HG02678 (cell line): ENCODE results near the gene SHB.
"Not testable (repeated sequence)": the region's sequence is repeated elsewhere in the genome, so short reads cannot be mapped to it uniquely, and the experiment has no call there.

ENCODE experiments used
- ATAC-seq: cut with Tn5 transposase; IDR thresholded peaks from one replicate; pipeline ENCODE4 v1.9.1; 2021; ENCODE audit warnings: mild to moderate bottlenecking, moderate library complexity; ENCODE audit not compliant: unreplicated experiment

The SHB gene

GRCh38 chr9:37908283-37908682 is 160.7 kb downstream of the SHB start:
- ATAC-seq = no peak

- ATAC-seq = no peak
These were observed 162.5 kb downstream of the SHB start for GRCh38 chr9:37906312-37907239.

DNA sequence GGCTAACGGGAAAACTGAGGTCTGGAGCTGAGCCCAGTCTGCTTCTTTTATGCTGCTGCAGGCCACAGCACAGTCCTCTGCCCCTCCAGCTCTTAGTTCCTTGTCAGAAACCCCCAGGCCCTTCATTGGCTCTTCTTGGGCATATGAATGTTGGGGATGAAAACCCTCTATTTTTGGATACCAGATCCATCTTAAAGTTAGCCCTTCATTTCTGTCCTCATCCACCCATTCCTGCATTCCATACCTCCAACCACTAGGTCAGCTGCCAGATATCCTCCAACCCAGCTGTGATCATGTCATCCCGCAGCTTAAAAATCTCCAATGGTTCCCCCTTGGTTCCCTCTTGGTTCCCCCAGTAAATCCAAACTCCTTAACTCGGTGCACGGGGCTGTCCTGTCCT is 163.3 kb downstream of the SHB start:
- ATAC-seq = no peak

DNA sequence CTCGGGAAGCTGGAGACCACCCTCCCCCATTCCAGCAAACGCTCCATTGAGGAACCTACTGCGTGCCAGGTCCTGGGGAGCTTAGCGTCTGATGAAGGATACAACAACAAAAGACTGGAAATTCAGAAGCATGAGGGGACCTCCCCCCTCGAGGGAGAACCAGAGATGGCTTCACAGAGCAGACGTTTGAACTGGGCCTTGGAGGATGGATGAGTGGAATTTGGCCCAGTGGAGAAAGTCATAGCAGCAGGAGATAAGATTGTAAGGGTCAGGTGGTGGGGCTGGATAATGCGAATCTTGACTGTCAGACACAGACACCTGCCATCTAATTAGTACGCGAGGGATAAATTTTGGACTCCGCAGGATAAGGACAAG is 163.9 kb downstream of the SHB start:
- ATAC-seq = no peak

GRCh38 chr9:37904445-37905130 is 164.4 kb downstream of the SHB start:
- no peak for ATAC-seq

GRCh38 chr9:37903647-37904444 is 165.2 kb downstream of the SHB start, which contains the start of gene SLC25A51:
SLC25A51 (minus strand) TSS chr9:37904127; CDS start chr9:37888550, 15,577 bp downstream.
- peak; percentile 84 for ATAC-seq

- ATAC-seq = peak; percentile 15
These were observed 166.0 kb downstream of the SHB start for GRCh38 chr9:37902796-37903646.

DNA sequence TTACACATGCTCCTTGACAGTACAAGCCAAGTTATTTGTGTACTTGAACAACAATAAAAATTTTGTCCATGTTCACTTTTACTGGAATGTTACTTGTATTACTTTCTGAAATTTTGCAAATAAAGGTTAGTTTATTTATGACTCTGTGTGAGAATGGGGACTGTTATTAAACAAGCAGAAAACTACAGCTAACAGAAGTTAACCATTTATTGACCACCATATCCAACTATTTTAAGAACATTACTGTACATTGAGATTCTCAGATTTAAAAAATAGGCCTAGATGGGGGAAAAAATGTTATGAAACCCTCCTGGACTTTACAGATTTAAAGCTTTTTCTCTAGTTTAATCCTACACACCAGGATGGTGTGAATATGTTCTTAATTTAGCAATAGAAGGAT is 166.9 kb downstream of the SHB start:
- ATAC-seq = no peak

- ATAC-seq = no peak
These were observed 170.0 kb downstream of the SHB start for GRCh38 chr9:37899041-37899440.

GRCh38 chr9:37897665-37898064 is 171.4 kb downstream of the SHB start:
- ATAC-seq = no peak

DNA sequence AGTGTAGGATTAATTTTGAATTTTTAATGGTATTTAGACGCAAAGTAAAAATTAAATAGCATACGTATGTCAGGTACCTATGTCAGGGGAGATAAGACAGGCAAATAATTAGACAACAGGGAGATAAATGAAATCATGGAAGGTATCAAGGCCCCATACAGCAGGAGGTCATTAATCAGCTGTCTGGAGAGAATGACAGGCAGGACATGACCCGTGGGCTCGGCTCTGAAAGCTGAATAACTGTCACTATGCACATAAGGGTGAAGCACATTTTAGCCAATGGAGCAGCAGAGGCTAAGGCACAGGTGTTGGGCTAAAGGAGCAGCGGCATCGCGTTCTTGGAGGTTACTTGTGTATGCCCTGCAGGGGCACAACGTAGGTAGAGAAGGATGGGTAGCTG is 177.0 kb downstream of the SHB start:
- ATAC-seq = no peak

- not testable (repeated sequence) for ATAC-seq
These were observed 178.0 kb downstream of the SHB start for GRCh38 chr9:37891042-37891441.

- ATAC-seq = no peak
These were observed 179.5 kb downstream of the SHB start for GRCh38 chr9:37889536-37889935.

DNA sequence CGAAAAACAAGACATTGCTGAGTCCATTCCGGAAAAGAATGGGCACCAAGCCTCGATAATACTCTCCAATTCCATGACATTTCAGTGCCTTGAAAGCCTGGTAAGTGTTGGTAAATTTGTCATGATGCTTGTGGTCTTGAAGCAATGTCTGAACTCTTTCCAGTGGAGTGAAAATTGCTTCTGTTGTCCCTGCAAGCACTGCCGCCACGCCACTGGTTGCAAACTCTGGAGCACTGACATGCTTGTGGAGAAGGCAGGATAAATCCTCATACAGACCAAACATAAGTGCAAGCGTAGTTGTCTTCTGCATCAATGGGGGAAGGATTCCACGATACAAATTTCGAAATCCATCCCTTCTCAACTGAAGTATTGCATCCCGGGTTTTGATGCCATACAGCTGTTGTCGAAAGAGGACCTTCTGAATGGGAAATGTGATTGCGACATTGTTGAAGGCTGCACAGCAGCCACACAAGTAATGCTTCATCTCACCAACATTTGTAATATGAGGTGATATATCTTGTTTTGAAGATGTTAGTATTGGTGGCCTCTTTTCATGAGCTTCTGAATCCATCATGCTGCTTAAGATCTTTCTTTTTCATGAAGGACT is 180.9 kb downstream of the SHB start:
- ATAC-seq = not testable (repeated sequence)

DNA sequence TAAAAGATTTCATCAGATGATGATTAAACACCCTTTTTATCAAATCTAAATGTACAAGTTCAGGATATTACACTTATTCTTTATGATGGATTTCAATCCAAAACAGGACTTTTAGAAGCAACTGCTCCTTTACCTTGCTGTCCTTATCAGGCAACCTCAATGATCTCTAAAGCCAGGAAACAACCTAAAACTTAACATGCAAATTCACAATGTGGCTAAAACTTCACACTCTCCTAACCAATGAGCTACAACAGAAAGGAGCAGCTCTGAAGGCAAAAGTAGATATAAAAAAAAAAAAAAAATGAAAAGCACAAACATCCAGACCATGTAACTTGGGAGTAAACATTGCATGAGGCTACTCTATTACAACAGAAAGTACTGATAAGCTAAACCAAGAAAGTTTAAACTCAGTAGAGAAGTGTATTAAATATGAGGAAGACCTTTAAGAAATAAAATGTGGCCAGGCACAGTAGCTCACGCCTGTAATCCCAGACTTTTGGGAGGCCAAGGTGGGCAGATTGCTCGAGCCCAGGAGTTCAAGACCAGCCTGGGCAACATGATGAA is 188.0 kb downstream of the SHB start:
- ATAC-seq = no peak

DNA sequence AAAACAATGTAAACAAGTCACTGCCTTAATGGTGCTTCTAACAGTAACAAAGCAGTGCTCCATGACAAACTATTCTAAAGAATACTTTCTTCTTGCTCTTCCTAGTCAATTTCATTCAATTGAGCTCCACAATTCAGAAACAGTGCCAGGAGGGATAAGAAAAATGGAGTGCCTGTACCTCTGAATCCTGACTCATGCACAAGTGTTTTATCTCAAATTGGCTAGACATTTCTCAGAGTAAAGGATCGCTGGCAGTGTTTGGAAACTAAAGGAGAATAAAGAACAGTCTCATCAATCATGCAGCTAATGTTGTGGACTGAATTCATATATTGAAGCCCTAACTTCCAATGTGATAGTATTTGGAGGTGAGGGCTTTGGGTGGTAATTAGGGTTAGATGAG is 192.7 kb downstream of the SHB start:
- ATAC-seq = no peak

DNA sequence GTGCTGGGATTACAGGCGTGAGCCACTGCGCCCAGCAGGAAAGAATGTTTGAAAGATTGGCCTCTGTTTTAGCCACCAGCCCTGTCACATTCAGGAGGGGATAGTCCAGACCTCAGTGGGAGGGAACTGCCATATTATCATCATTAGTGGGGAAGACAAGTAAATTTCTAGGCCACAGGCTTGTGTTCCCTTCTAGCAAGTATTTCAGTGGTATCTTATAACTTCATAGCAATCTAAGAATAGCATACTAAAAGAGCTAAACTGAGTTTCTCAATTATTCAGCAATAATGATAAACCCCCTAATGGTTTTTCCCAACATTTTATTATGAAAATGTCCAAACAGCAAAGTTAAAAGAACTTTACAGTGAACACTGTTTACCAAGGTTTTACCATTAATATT is 195.1 kb downstream of the SHB start:
- ATAC-seq = no peak

- ATAC-seq = no peak
These were observed 198.2 kb downstream of the SHB start for GRCh38 chr9:37870799-37871176.

- no peak for ATAC-seq
These were observed 198.8 kb downstream of the SHB start for GRCh38 chr9:37870081-37870798.
